Neural progenitor cell (in vitro differentiated cells): ENCODE data around the gene BUB1B.

ENCODE experiments used
- CTCF ChIP-seq: fragments of 200-600 bp; sonication (generic); IDR thresholded peaks from 2 replicates; pipeline ENCODE4 v1.5.1; 2017; ENCODE audit warnings: antibody characterized with exemption, mild to moderate bottlenecking
- EZH2 ChIP-seq: fragments of 200-600 bp; sonication (generic); IDR thresholded peaks from 2 replicates; pipeline ENCODE4 v1.6.1; 2017; ENCODE audit warnings: antibody characterized with exemption, mild to moderate bottlenecking, moderate library complexity
- EZH2phosphoT487 ChIP-seq: fragments of 200-600 bp; sonication (generic); IDR thresholded peaks from 2 replicates; pipeline ENCODE4 v1.6.1; 2017; ENCODE audit warnings: antibody characterized with exemption

- no peak for TF ChIP-seq CTCF
- no peak for TF ChIP-seq EZH2
- TF ChIP-seq EZH2phosphoT487 = no peak
Measured at GRCh38 chr15:40190591-40190990, 29.7 kb downstream of the BUB1B start.
